GM18526 (cell line): ENCODE results near the gene ABCB9.

Experiments
- POLR2A ChIP-seq: IDR thresholded peaks from 3 replicates; pipeline ENCODE4 v1.6.1; 2011; ENCODE audit not compliant: insufficient read length; ENCODE audit errors: extremely low read depth

The ABCB9 gene

GRCh38 chr12:122920687-122921086 lies 45.6 kb downstream of the ABCB9 start:
- TF ChIP-seq POLR2A: no peak

- TF ChIP-seq POLR2A: no peak
These were observed 47.4 kb downstream of the ABCB9 start for GRCh38 chr12:122918827-122919226.

GRCh38 chr12:122917507-122918121 lies 48.6 kb downstream of the ABCB9 start:
- TF ChIP-seq POLR2A: no peak

DNA sequence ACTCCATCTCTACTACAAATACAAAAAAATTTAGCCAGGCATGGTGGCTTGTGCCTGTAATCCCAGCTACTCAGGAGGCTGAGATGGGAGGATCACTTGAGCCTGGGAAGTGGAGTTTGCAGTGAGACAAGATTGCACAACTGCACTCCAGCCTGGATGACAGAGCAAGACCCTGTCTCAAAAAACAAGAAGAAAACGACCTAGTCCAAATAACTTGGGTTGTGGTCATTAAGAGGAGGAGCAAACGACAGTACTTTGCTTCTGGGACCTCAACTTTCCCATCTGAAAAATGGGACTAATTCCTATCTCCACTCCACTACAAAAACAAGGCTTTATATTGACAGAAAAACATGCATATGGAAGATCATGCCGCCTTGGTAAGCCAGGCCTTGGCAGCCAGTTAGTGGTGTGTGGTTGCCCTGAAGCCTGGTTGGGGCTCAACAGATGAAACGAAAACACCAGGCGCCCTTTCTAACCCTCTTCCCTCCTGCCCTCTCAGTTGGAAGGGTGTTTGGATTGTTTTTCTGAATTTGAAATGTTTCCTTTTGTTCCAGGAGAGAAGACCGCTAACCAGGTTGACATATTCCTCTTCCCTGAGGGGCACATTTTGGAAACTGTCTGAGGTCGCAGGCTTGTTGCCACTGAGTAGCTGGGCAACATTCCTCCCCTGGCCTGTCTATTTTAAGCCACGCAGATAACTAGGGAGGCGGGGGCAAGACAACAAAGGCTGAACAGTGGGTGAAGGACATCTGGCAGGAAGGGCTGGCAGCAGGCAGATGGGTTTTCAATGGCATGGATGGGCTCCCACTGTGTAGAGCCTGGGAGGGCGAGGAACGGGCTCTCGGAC lies 56.6 kb downstream of the ABCB9 start:
- TF ChIP-seq POLR2A: no peak

- TF ChIP-seq POLR2A: no peak
These were observed 57.3 kb downstream of the ABCB9 start for GRCh38 chr12:122908915-122909314.

DNA sequence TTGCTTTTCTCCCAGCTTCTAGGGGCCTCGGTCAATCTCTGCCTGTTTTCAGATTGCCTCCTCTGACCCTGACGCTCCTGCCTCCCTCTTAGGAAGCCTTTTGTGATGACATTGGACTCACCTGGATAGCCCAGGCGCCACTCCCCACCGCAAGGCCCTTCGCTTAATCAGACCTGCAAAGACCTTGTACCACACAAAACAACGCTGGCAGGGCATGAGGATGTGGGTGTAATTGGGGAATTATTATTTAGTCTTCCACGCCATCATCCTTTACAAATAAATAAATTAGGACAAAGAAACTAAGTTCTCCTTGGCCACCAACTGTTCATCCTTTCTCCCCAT lies 62.6 kb downstream of the ABCB9 start:
- TF ChIP-seq POLR2A: no peak

DNA sequence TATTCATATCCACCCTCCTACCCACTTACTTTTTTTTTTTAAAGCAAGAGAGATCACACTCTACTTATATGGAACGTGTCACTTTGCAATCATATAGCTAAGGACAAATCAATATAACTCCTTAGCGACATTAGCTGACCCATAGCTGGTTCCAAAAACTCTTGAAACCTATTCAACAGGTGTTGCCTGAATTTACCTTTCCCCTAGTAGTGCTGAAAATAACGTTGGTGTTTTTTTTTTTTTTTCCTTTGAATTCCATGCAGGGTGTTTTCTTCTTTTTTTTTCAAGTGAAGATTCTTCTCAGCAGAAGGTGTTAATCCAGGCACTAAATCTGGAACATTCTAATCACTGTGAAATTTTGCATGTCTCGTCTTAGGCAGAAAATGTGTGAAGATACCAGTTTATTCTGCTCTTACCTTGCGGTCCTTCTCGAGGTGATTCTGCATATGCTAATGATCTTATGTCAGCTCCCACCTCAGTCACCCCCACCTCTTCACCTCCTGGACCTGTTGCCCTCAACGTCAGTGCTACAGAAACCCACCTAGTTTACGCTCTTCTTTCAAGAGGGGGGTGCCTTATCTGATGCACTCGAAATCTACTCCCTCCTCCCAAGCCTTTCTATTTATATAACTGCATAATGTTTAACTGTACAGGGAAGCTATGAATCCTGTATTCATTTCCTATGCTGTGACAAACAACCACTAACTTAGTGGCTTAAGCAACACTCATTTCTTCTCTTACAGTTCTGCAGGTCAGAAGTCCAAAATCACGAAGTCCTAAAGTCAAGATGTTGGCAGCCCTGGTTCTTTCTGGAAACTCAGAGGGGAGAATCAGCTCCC lies 63.2 kb downstream of the ABCB9 start:
- TF ChIP-seq POLR2A: no peak

GRCh38 chr12:122899887-122900286 lies 66.4 kb downstream of the ABCB9 start:
- TF ChIP-seq POLR2A: no peak

GRCh38 chr12:122896662-122897061 lies 69.6 kb downstream of the ABCB9 start:
- TF ChIP-seq POLR2A: no peak

DNA sequence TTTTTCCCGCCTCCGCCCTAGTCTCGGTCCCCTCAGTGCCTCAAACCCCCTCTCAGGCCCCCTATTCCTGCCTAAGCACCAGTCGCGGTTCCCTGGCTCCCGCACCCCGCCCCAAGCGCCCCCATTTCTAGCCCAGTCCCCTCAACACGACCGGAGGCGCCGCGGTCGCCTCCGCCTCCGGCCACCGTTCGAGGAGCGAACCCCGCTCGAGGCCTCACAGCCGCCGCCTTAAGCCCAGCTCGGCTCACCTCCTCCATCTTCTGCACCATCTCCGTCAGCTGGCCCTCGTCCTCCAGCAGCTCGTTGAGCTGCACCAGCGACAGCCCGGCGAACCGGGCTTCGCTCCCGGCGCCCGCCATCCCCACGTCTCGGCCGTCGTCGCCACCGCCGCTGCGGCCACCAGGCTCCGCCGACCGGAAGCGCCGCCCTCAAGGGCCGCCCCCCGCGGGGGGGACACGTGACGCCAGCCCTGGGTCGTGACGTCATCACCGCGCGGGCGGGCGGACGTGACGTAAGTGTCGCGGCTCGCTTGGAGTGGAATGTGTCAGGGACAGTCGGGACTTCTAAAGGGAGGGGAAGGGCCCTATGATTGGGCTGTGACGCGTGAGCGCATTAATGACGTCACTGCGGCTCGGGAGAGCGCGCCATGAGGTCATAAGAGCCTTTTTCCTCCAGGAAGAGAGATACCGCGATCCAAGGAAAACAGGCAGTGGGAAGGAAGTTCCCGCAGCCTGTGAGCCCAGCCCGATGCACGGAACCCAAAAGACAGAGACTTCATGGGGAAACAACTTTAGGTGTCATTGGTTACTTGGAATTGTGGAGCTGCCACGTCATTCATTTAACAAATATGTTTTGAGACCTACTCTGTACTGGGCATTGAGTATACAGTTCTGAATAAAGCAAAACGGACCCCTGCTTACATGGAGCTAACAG lies 70.3 kb downstream of the ABCB9 start, which contains the start of gene VPS37B:
VPS37B (minus strand) TSS at position 421 of the 933 bp plus-strand sequence; CDS start at position 359, 62 bp downstream.
- TF ChIP-seq POLR2A: peak; percentile 59

DNA sequence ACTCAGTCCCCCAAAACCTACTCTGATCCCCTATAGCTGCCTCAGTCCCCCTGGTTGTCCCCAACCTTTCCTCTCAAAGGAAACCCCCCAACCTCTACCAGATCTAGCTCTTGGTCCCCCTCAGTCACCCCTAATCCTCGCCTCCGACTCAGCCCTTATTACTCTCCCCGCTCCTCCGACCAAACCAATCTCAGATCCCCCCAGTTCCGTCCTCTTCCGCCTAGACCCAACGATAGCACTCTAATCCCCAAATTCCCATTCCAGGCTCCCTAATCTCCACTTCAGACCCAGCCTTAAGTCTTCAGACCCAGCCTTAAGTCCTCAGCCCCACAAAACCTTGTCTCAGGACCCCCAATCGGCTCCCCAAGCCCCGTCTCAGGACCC lies 71.0 kb downstream of the ABCB9 start:
- TF ChIP-seq POLR2A: no peak

- TF ChIP-seq POLR2A: no peak
These were observed 71.8 kb downstream of the ABCB9 start for GRCh38 chr12:122894193-122895121.
